WTC11 (cell line): ENCODE results near the gene ZNF598.
A peak's percentile ranks its signal among the peaks of the same experiment; 100 is the strongest.

ENCODE experiments used
- CREB1 ChIP-seq: sonication (generic); formaldehyde crosslinking; IDR thresholded peaks from 2 replicates; pipeline ENCODE4 v1.8.0; 2023; ENCODE audit warnings: mild to moderate bottlenecking, missing genetic modification reagents
- FOXK1 ChIP-seq: sonication (generic); formaldehyde crosslinking; IDR thresholded peaks from 2 replicates; pipeline ENCODE4 v1.8.0; 2022; ENCODE audit warnings: mild to moderate bottlenecking, moderate library complexity, missing genetic modification reagents
- KAT7 ChIP-seq: sonication (generic); formaldehyde crosslinking; IDR thresholded peaks from 2 replicates; pipeline ENCODE4 v1.8.1; 2023; ENCODE audit warnings: missing genetic modification reagents, mild to moderate bottlenecking, borderline replicate concordance
- NFYB ChIP-seq: sonication (generic); formaldehyde crosslinking; conservative IDR thresholded peaks from 2 replicates; pipeline ENCODE4 v1.8.0; 2022; ENCODE audit warnings: low read depth, missing genetic modification reagents
- SMAD3 ChIP-seq: sonication (generic); formaldehyde crosslinking; IDR thresholded peaks from 2 replicates; pipeline ENCODE4 v1.8.0; 2022; ENCODE audit warnings: missing genetic modification reagents, mild to moderate bottlenecking, borderline replicate concordance
- SOX15 ChIP-seq: fragments of 250-450 bp; sonication (Bioruptor Pico); IDR thresholded peaks from 2 replicates; pipeline ENCODE4 v1.9.0; 2021; ENCODE audit warnings: mild to moderate bottlenecking
- TF ChIP-seq, protein P1 (sequence below): fragments of 200-600 bp; IDR thresholded peaks from 2 replicates; pipeline ENCODE4 v1.8.0; 2022; ENCODE audit warnings: antibody characterized with exemption
- TF ChIP-seq, protein P2 (sequence below): sonication (generic); formaldehyde crosslinking; IDR thresholded peaks from 2 replicates; pipeline ENCODE4 v1.8.1; 2022; ENCODE audit warnings: mild to moderate bottlenecking, missing genetic modification reagents, moderate library complexity, borderline replicate concordance
- TF ChIP-seq, protein P3 (sequence below): sonication (generic); formaldehyde crosslinking; IDR thresholded peaks from 2 replicates; pipeline ENCODE4 v1.8.0; 2022; ENCODE audit warnings: missing genetic modification reagents

DNA sequence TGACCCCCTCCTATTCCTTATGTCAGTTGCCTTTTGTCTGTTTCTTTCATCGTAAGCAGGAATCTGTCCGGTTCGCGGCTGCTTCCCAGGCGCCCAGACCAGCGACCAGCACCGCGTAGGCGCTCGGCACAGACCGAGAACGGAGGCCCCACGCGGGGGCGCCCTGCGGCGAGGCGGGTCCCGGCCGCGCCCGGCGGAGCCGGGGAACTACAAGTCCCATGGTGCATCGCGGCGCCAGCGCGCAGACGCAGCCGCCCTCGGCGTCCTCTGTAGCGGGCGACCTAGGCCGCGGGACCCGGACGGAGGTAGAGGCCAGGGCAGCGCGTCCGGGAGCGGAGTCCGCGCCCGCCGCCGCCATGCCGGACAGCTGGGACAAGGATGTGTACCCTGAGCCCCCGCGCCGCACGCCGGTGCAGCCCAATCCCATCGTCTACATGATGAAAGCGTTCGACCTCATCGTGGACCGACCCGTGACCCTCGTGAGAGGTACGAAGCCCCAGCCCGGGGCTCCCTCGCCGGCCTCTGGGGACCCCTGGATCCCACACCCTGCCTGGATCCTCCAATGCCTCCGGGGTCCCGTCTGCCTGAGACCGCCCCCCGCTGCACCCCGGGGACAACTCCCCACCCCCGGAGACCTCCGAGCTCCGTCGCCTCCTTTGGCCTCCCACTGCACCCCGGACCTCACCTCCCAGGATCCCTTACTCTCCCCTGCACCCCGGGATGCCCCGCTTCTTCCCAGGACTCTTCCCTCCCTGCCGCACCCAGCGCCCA is 50.2 kb downstream of the ZNF598 start, which contains the start of gene NDUFB10:
- TF ChIP-seq, protein P1, sequence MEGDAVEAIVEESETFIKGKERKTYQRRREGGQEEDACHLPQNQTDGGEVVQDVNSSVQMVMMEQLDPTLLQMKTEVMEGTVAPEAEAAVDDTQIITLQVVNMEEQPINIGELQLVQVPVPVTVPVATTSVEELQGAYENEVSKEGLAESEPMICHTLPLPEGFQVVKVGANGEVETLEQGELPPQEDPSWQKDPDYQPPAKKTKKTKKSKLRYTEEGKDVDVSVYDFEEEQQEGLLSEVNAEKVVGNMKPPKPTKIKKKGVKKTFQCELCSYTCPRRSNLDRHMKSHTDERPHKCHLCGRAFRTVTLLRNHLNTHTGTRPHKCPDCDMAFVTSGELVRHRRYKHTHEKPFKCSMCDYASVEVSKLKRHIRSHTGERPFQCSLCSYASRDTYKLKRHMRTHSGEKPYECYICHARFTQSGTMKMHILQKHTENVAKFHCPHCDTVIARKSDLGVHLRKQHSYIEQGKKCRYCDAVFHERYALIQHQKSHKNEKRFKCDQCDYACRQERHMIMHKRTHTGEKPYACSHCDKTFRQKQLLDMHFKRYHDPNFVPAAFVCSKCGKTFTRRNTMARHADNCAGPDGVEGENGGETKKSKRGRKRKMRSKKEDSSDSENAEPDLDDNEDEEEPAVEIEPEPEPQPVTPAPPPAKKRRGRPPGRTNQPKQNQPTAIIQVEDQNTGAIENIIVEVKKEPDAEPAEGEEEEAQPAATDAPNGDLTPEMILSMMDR = no peak
- TF ChIP-seq SOX15 (CRISPR knock-in tag) (no peak), NFYB (CRISPR knock-in tag) (no peak), SMAD3 (CRISPR knock-in tag) (peak; percentile 71; the same call in 1 of the 2 replicates), FOXK1 (CRISPR knock-in tag) (peak; percentile 77), CREB1 (no peak), KAT7 (CRISPR knock-in tag) (no peak)
- TF ChIP-seq, protein P2, sequence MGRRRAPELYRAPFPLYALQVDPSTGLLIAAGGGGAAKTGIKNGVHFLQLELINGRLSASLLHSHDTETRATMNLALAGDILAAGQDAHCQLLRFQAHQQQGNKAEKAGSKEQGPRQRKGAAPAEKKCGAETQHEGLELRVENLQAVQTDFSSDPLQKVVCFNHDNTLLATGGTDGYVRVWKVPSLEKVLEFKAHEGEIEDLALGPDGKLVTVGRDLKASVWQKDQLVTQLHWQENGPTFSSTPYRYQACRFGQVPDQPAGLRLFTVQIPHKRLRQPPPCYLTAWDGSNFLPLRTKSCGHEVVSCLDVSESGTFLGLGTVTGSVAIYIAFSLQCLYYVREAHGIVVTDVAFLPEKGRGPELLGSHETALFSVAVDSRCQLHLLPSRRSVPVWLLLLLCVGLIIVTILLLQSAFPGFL (CRISPR knock-in tag) = no peak
- TF ChIP-seq, protein P3, sequence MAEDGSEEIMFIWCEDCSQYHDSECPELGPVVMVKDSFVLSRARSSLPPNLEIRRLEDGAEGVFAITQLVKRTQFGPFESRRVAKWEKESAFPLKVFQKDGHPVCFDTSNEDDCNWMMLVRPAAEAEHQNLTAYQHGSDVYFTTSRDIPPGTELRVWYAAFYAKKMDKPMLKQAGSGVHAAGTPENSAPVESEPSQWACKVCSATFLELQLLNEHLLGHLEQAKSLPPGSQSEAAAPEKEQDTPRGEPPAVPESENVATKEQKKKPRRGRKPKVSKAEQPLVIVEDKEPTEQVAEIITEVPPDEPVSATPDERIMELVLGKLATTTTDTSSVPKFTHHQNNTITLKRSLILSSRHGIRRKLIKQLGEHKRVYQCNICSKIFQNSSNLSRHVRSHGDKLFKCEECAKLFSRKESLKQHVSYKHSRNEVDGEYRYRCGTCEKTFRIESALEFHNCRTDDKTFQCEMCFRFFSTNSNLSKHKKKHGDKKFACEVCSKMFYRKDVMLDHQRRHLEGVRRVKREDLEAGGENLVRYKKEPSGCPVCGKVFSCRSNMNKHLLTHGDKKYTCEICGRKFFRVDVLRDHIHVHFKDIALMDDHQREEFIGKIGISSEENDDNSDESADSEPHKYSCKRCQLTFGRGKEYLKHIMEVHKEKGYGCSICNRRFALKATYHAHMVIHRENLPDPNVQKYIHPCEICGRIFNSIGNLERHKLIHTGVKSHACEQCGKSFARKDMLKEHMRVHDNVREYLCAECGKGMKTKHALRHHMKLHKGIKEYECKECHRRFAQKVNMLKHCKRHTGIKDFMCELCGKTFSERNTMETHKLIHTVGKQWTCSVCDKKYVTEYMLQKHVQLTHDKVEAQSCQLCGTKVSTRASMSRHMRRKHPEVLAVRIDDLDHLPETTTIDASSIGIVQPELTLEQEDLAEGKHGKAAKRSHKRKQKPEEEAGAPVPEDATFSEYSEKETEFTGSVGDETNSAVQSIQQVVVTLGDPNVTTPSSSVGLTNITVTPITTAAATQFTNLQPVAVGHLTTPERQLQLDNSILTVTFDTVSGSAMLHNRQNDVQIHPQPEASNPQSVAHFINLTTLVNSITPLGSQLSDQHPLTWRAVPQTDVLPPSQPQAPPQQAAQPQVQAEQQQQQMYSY (CRISPR knock-in tag) = no peak
